Epidermal melanocyte (primary cell): ENCODE data around the gene ADGRE3.
A peak's percentile ranks its signal among the peaks of the same experiment; 100 is the strongest.
"Not testable (repeated sequence)": the region's sequence is repeated elsewhere in the genome, so short reads cannot be mapped to it uniquely, and the experiment has no call there.

Experiments
- DNase-seq: peaks from one replicate; pipeline ENCODE4 v3.0.0; 2011; ENCODE audit warnings: low spot score; ENCODE audit not compliant: insufficient read length

ADGRE3 gene

GRCh38 chr19:14603990-14604387 is 70.7 kb downstream of the ADGRE3 start:
- DNase-seq, result no peak

- no peak for DNase-seq
Measured at GRCh38 chr19:14599548-14600147, 75.0 kb downstream of the ADGRE3 start.

- no peak for DNase-seq
Measured at GRCh38 chr19:14595558-14595957, 79.1 kb downstream of the ADGRE3 start.

GRCh38 chr19:14589433-14589832 is 85.2 kb downstream of the ADGRE3 start:
- DNase-seq, result not testable (repeated sequence)

- DNase-seq, result not testable (repeated sequence)
Measured at GRCh38 chr19:14585187-14585586, 89.5 kb downstream of the ADGRE3 start.

GRCh38 chr19:14584372-14584771 is 90.3 kb downstream of the ADGRE3 start:
- not testable (repeated sequence) for DNase-seq

- no peak for DNase-seq
Measured at GRCh38 chr19:14582894-14583340, 91.7 kb downstream of the ADGRE3 start, which contains the start of gene CLEC17A. Gene CLEC17A, plus strand, starts transcription at chr19:14583084. Its CDS starts 77 bp downstream, at chr19:14583161.

GRCh38 chr19:14580623-14581237 is 93.9 kb downstream of the ADGRE3 start:
- DNase-seq, result no peak

- no peak for DNase-seq
Measured at GRCh38 chr19:14577885-14578427, 96.7 kb downstream of the ADGRE3 start.

GRCh38 chr19:14577264-14577663 is 97.4 kb downstream of the ADGRE3 start:
- no peak for DNase-seq

GRCh38 chr19:14576363-14576762 is 98.3 kb downstream of the ADGRE3 start:
- DNase-seq, result no peak

GRCh38 chr19:14575428-14575980 is 99.1 kb downstream of the ADGRE3 start:
- DNase-seq, result no peak

GRCh38 chr19:14571695-14572490 is 102.8 kb downstream of the ADGRE3 start, which contains the start of gene NDUFB7:
Gene NDUFB7, minus strand, starts transcription at chr19:14572066. Its CDS starts 66 bp downstream, at chr19:14572000.
- DNase-seq, result peak; percentile 88

- no peak for DNase-seq
Measured at GRCh38 chr19:14570864-14571527, 103.6 kb downstream of the ADGRE3 start.
